ENCODE measurements around the gene GNL3.

- TF ChIP-seq CTCF (IDR thresholded peaks at IDR 0.05; ENCODE audit: low read length), result no peak
- TF ChIP-seq EZH2 (IDR thresholded peaks at IDR 0.05; ENCODE audit: borderline replicate concordance, low read length), result no peak
These were observed 3.3 kb downstream of the GNL3 start for GRCh38 chr3:52689151-52689550.
